Dermis blood vessel endothelial cell (primary cell): ENCODE measurements around the gene TAS1R3. TPM values are rescaled to one million over a fixed set of nuclear protein-coding genes. Genes with fewer than 3 reads are reported as not detected.

ENCODE experiments used
- DNase-seq: peaks from one replicate; pipeline ENCODE4 v3.0.0; 2010
- total RNA-seq: library from RNA; depleted of rRNA; stranded (reverse); fragments of >200 nt; gene quantifications from 2 replicates; pipeline ENCODE4 v1.2.3, GENCODE V29; 2014

Gene TAS1R3
- 0.28 and 0.85 TPM in 2 replicates for total RNA-seq

GRCh38 chr1:1331068-1331965 lies at the start of gene TAS1R3:
Gene TAS1R3 (plus strand): TSS chr1:1331280. CDS start chr1:1331346, 66 bp downstream.
- DNase-seq: no peak

- peak; percentile 78 for DNase-seq
These were observed 49.4 kb upstream of the TAS1R3 start for GRCh38 chr1:1281533-1282321.

DNA sequence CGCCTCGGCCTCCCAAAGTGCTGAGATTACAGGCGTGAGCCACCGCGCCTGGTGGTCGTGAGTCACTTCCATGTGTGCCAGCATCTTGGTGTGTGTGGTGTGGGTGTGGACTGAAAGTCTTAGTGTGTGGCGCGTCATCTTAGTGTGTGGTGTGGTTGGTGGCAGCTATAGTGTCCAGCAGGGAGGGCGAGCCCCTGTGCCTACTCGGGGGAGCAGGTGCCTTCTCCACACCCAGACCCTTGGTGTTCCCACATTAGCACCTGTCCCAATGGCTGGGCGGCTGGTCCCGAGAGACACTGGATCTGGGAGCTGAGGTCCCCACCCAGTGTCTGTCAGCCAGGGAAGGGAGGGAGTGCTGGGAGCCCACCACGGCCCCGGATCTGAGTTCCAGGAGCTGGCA lies 48.1 kb upstream of the TAS1R3 start:
- peak; percentile 39 for DNase-seq

- DNase-seq: peak; percentile 36
These were observed 47.3 kb upstream of the TAS1R3 start for GRCh38 chr1:1283821-1284220.

GRCh38 chr1:1284221-1285101 lies 46.6 kb upstream of the TAS1R3 start:
- no peak for DNase-seq

- DNase-seq: no peak
These were observed 45.9 kb upstream of the TAS1R3 start for GRCh38 chr1:1285102-1285571.

DNA sequence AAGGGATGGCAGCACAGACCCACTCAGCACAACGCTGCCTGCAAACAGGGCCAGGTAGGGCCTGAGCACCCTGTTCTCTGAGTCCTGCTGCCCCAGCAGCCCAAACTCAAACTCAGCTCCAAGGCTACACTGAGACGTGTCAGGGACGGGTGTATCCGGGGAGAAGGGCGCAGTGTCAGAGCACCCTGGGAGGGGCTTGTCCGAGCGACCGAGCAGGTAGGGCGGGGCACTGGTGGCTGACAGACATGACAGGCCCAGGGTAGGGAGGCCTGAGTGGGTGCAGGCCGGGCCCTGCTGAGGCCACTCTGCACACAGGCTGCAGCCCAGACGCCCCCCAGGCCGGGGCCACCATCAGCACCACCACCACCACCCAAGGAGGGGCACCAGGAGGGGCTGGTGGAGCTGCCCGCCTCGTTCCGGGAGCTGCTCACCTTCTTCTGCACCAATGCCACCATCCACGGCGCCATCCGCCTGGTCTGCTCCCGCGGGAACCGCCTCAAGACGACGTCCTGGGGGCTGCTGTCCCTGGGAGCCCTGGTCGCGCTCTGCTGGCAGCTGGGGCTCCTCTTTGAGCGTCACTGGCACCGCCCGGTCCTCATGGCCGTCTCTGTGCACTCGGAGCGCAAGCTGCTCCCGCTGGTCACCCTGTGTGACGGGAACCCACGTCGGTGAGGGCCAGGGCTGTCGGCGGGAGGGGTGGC lies 45.3 kb upstream of the TAS1R3 start:
- no peak for DNase-seq

DNA sequence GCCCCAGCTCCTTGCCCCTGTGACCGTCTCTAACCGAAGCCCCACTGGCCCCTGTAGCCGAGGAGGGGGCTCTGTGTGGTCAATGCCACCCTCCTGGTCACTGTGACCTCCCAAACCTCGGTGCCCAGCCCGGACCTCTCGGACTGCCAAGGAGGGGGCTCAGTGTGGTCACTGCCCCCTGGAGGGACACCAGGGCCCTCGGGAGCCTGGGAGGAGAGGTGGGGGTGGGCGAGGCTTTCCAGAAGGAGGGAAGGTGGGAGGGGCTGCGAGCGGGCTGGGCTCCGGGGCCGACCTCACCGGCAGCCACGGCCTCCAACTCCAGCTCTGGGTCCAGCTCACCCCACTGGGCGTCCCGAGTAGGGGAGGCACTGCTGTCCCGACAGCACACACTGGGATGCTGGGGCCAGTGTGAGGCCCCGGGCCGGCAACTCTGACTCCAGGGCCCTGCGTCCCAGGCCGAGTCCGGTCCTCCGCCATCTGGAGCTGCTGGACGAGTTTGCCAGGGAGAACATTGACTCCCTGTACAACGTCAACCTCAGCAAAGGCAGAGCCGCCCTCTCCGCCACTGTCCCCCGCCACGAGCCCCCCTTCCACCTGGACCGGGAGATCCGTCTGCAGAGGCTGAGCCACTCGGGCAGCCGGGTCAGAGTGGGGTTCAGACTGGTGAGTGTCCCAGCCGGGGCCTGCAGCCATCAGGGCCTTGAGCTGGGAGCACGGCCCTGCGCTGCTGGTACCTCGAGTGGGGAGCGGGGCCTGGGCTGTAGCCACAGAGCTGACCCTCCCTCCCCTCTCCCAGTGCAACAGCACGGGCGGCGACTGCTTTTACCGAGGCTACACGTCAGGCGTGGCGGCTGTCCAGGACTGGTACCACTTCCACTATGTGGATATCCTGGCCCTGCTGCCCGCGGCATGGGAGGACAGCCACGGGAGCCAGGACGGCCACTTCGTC lies 44.5 kb upstream of the TAS1R3 start:
- no peak for DNase-seq

- DNase-seq: no peak
These were observed 43.6 kb upstream of the TAS1R3 start for GRCh38 chr1:1287288-1288110.

GRCh38 chr1:1290238-1290731 lies 40.8 kb upstream of the TAS1R3 start:
- peak; percentile 82 for DNase-seq

- no peak for DNase-seq
These were observed 40.0 kb upstream of the TAS1R3 start for GRCh38 chr1:1291023-1291528.

DNA sequence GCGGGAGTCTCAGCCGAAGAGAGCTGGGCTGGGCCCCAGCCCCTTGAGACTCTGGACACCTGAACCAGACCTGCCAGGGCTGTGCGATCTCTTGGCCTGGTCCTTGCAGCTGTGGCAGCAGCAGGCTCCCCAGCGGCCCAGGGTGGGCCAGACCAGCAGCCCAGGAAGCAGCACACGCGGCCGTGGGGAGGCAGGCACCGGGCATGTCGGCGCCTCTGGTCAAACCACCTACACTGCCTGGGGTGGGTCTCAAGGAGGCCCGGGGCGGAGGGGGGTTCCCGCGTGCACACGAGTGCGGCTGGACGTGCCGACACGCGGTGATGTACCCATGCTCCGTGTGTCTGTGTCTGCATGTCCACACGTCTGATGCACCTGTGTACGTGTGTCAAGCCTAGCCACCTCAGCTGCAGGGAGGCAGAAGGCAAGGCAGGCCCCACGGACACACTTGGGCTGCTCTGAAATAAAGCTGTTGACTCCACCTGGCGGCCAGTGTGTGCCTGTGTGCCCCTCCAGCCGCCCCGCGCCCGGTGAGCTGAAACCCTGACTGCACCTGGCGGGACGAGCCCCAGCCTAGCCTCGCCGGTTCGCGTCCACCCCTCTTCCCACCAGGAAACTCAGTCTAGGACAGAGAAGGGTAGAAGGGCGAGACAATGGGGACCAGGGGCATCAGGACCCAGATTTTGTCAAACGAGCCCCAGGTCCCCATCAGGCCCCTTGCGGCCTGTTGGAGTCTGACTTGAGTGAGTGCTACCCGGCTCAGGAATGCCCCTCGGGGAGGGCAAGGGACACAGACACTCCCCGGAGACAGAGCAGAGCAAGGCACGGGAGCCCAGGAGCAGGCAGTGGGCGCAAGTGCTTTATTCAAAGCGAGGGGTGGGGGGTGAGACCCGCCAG lies 39.3 kb upstream of the TAS1R3 start:
- peak; percentile 83 for DNase-seq

- DNase-seq: no peak
These were observed 38.7 kb upstream of the TAS1R3 start for GRCh38 chr1:1292442-1292779.

DNA sequence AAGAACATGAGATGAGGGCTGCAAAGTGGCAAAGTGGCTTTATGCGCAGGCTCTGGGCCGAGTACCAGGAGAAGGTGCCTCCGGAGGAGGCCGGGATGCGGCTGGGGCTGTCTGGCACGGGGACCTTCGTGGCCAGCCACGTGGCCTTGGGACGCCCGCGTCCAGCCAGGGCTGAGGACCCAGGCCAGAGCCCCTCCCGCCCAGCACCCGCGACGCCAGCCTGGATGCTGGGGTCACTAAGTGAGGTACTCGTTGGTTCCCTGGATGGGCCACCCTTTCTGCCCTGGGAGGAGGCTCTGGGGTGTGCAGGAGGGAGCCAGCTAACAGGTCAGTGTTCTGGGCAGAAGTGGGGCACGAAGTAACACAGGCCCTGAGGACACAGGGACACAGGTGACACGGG lies 38.2 kb upstream of the TAS1R3 start:
- DNase-seq: no peak

DNA sequence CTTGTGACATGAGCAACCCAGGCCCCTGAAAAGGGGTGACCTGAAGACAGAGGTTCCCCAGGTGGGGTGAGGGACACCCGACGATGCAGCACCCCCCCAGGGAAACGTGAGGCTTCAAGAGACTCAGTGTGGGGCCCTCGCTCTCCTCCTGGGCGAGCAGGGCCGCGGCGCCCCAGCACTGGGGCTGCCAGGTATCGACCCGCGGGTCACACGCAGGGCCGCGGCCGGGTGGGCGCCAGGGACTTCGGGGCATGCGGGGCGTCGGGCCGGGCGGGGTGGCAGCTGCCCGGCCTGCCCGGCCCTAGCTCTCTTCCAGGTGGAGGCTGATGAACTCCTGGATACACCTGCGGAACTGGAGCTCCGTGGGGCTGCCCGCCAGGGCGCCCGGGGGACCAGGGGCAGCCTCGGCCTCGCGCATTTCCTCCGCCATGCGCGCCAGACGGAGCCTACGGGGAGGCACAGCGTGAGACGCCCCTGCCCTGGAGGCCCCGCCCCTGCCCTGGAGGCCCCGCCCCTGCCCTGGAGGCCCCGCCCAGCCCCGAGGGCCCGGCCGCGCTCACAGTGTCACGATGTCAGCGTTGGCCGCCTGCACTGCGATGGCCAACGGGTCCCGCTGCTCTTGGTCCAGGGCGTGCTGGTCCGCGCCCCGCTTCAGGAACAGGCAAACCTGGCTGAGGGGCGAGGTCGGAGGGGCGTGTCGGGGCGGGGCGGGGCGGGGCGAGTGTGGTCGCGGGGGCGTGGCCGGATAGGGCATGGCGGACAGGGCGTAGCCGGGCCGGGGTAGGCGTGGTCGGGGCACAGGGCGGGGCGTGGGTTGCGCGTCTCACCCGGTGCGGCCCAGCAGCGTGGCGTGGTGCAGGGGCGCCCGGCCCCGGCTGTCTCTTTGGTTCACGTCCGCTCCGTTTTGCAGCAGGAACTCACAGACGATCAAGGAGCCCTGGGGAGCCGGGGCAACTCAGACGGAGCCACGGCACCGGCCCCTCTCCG lies 37.5 kb upstream of the TAS1R3 start:
- no peak for DNase-seq

DNA sequence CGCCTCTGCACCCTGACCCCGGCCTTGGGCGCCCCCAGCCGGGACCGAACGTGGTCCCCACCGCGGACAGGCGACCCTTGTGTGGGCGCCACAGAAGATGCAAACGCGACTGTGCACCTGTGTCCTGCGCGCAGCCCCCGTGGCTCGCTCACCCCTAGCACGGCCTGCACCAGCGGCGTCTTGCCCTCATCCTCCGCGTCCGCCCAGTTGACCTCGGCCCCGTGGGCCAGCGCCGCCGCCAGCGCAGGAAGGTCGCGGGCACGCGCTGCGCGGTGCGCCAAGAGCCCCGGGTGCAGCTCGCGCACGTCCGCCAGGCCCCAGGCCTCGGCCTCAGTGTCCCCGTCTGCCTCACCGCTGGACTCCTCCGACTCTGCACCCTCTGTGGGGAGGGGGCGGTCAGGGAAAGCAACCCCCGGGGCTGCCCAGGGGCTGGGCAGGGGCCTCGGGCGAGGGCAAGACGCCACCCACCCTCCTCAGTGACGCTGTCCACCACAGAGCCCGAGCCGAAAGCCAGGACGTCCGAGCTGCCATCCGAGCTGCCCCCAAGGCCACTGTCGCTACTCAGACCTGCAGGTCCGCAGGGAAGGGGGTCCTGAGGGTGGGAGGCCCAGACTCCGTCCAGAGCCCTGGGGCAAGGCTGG lies 36.7 kb upstream of the TAS1R3 start:
- no peak for DNase-seq
